PFSK-1 (cell line): ENCODE data around the gene ARHGAP27.

Experiments used
- FOXP2 ChIP-seq: optimal IDR thresholded peaks from 2 replicates; pipeline ENCODE3; 2011; ENCODE audit warnings: borderline replicate concordance, control low read depth, inconsistent platforms; ENCODE audit not compliant: insufficient read depth; ENCODE audit errors: extremely low read length, extremely low read depth
- POLR2AphosphoS5 ChIP-seq: IDR thresholded peaks from 2 replicates; pipeline ENCODE4 v1.6.1; 2012; ENCODE audit warnings: low read depth, mild to moderate bottlenecking, control low read depth, low read length, moderate library complexity
- SIN3A ChIP-seq: IDR thresholded peaks from 2 replicates; pipeline ENCODE4 v1.6.1; 2012; ENCODE audit warnings: mild to moderate bottlenecking, low read length, moderate library complexity, borderline replicate concordance; ENCODE audit not compliant: insufficient read depth
- TAF1 ChIP-seq: IDR thresholded peaks from 2 replicates; pipeline ENCODE4 v1.6.1; 2012; ENCODE audit warnings: low read length, control low read depth, borderline replicate concordance; ENCODE audit not compliant: insufficient read depth
- TF ChIP-seq, protein P1 (sequence below), 2 experiments: IDR thresholded peaks; 2 replicates each; pipeline versions ENCODE4 v1.6.1 to v1.8.0; 2011 to 2012; ENCODE audit warnings: low read depth in 2 of 2, low read length in 2 of 2, control low read depth in 1 of 2, inconsistent platforms in 1 of 2, mild to moderate bottlenecking in 1 of 2, moderate library complexity in 1 of 2; ENCODE audit not compliant: insufficient read depth in 1 of 2

Gene ARHGAP27

DNA sequence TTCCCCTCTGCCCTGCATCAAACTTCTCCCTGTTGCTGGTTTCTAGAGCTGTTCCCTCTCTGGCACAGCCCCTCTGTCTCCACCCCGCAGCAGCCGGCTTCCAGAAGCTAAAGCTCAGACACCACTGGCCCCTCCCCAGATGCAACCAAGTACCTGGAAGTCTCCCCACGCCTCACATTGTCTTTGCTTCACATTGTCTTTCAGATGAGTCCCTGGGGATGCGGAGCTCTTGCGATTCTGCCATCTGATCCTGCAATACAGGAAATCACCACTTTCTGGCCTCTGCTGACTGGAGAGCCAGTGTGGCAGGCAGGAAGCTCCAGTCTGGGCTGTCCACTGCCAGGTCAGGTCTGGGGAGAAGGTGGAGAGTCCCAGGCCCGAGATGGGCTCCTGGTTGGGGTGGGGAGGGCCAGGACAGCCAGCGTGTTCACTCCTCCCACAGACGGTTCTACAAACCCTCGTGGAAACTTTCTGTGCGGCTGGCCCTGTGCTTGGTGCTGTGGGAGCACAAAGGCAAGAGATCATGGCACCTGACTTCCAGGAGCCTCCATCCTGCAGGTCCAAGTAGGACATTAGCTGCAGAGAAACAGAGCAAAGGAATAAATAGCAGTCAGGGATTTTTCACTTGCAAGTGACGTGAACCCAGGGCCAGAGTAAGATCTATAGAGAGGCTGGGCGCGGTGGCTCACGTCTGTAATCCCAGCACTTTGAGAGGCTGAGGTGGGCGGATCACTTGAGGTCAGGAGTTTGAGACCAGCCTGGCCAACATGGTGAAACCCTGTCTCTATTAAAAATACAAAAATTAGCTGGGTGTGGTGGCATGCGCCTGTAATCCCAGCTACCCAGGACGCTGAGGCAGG lies 67.9 kb downstream of the ARHGAP27 start:
- TF ChIP-seq SIN3A (no peak), POLR2AphosphoS5 (no peak), TAF1 (no peak)
- TF ChIP-seq, protein P1, sequence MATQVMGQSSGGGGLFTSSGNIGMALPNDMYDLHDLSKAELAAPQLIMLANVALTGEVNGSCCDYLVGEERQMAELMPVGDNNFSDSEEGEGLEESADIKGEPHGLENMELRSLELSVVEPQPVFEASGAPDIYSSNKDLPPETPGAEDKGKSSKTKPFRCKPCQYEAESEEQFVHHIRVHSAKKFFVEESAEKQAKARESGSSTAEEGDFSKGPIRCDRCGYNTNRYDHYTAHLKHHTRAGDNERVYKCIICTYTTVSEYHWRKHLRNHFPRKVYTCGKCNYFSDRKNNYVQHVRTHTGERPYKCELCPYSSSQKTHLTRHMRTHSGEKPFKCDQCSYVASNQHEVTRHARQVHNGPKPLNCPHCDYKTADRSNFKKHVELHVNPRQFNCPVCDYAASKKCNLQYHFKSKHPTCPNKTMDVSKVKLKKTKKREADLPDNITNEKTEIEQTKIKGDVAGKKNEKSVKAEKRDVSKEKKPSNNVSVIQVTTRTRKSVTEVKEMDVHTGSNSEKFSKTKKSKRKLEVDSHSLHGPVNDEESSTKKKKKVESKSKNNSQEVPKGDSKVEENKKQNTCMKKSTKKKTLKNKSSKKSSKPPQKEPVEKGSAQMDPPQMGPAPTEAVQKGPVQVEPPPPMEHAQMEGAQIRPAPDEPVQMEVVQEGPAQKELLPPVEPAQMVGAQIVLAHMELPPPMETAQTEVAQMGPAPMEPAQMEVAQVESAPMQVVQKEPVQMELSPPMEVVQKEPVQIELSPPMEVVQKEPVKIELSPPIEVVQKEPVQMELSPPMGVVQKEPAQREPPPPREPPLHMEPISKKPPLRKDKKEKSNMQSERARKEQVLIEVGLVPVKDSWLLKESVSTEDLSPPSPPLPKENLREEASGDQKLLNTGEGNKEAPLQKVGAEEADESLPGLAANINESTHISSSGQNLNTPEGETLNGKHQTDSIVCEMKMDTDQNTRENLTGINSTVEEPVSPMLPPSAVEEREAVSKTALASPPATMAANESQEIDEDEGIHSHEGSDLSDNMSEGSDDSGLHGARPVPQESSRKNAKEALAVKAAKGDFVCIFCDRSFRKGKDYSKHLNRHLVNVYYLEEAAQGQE (IDR thresholded peaks at IDR 0.05; ENCODE audit: insufficient read depth in 1 of 2, low read depth in 2 of 2, low read length in 2 of 2) = 0 out of 4 replicates have a peak, but pooled peaks of 1 of the 2 experiments have one; percentile 24

DNA sequence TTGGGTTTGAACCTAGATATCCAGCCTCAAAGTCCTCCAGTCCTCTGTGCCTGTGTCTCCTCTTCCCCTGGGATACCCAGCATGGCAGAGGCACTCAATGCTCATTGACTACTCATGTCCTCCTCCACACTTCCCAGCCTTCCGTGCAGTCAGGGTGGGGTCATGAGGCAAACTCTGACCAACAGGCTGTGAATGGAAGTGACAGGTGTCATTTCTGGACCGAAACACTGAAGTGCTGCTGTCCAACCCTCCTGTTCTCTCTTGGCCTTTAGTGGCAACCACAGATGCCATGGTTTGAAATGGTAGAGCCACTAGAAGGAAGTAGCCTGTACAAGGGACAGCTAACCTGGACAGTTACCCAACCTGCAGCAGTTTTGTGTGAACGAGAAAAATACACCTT lies 69.2 kb downstream of the ARHGAP27 start:
- no peak for TF ChIP-seq TAF1
- no peak for TF ChIP-seq SIN3A
- no peak for TF ChIP-seq FOXP2
- TF ChIP-seq, protein P1 (IDR thresholded peaks at IDR 0.05; ENCODE audit: insufficient read depth in 1 of 2, low read depth in 2 of 2, low read length in 2 of 2) = no peak
- TF ChIP-seq POLR2AphosphoS5 = no peak

DNA sequence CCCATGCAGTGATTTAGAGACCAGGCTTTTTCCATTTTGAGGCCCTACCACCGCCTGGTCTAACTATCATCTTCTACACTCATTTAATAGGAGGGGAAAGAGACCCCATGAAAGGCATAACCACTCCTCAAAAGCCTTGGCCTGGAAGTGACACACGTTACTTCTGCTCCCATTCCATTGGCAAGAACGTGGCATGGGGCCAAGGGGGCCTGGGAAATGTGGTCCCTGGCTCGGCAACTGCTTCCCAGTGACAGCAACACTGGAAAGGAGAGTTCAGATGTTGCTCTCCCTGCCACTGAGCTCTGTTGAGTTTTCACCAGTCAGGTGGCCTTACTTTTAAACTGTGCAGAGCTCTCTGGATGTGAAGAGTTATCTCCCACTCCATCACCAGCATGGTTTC lies 70.7 kb downstream of the ARHGAP27 start:
- TF ChIP-seq, protein P1 (IDR thresholded peaks at IDR 0.05; ENCODE audit: insufficient read depth in 1 of 2, low read depth in 2 of 2, low read length in 2 of 2) = no peak

DNA sequence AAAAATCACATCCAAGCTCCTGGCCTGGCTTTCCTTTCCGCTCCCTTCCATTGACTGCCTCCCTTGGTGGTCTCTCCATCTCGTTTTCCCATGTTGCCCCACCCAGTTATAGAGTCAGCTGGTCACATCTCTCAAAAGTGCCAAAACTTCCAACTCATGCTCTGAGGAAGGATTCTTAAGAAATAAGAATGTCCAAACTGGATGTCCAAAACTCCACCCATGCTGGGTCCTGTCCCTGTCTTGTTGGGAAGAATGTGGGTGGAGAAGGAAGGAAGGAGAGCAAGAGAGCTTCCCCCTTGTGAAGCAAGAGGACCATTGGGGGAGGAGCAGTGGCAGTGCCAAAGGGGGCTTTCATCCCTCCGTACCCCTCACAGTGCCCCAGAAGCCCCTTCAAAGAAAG lies 71.2 kb downstream of the ARHGAP27 start:
- TF ChIP-seq, protein P1 (IDR thresholded peaks at IDR 0.05; ENCODE audit: insufficient read depth in 1 of 2, low read depth in 2 of 2, low read length in 2 of 2) = no peak
- TF ChIP-seq POLR2AphosphoS5 = no peak
- no peak for TF ChIP-seq SIN3A
- TF ChIP-seq TAF1 = no peak
- no peak for TF ChIP-seq FOXP2
